HepG2 (cell line): Measurements from ENCODE around the gene ZNF652. TPM values are rescaled to one million over a fixed set of nuclear protein-coding genes. Genes with fewer than 3 reads are reported as not detected.

Experiments
- ATF4 ChIP-seq, 2 experiments: fragments of 450-650 bp in 1 of 2; sonication (generic) in 1 of 2; formaldehyde crosslinking; IDR thresholded peaks; 2 replicates each; pipeline versions ENCODE4 v1.5.0 to v1.8.0; 2020 to 2022; ENCODE audit warnings: mild to moderate bottlenecking in 1 of 2, missing genetic modification reagents in 1 of 2
- ATRX ChIP-seq: sonication (generic); formaldehyde crosslinking; IDR thresholded peaks from 2 replicates; pipeline ENCODE4 v1.4.0; 2020; ENCODE audit warnings: missing genetic modification reagents, borderline replicate concordance
- CBFB ChIP-seq: sonication (generic); formaldehyde crosslinking; IDR thresholded peaks from 2 replicates; pipeline ENCODE4 v1.4.0; 2020; ENCODE audit warnings: missing genetic modification reagents
- E2F5 ChIP-seq: sonication (generic); formaldehyde crosslinking; conservative IDR thresholded peaks from 2 replicates; pipeline ENCODE4 v1.4.0; 2020; ENCODE audit warnings: missing genetic modification reagents
- ESRRA ChIP-seq: sonication (generic); formaldehyde crosslinking; IDR thresholded peaks from 2 replicates; pipeline ENCODE4 v1.5.1; 2020; ENCODE audit warnings: mild to moderate bottlenecking, low read depth, missing genetic modification reagents
- ETS1 ChIP-seq: sonication (generic); formaldehyde crosslinking; IDR thresholded peaks from 2 replicates; pipeline ENCODE4 v1.4.0; 2020; ENCODE audit warnings: missing genetic modification reagents
- HCFC1 ChIP-seq: fragments of 150-350 bp; IDR thresholded peaks from 2 replicates; pipeline ENCODE4 v1.6.1; 2014; ENCODE audit warnings: low read depth, low read length
- HNRNPUL1 ChIP-seq: fragments of 200-400 bp; formaldehyde crosslinking; IDR thresholded peaks from 2 replicates; pipeline ENCODE4 v1.6.1; 2017; ENCODE audit warnings: low read depth, mild to moderate bottlenecking, low read length, moderate library complexity
- KDM4B ChIP-seq: sonication (generic); formaldehyde crosslinking; IDR thresholded peaks from 2 replicates; pipeline ENCODE4 v1.4.0; 2020; ENCODE audit warnings: missing genetic modification reagents
- MED8 ChIP-seq: sonication (generic); formaldehyde crosslinking; IDR thresholded peaks from 2 replicates; pipeline ENCODE4 v1.8.1; 2023; ENCODE audit warnings: mild to moderate bottlenecking, missing genetic modification reagents; ENCODE audit not compliant: insufficient replicate concordance
- MIER2 ChIP-seq: IDR thresholded peaks from 2 replicates; pipeline ENCODE4 v1.6.1; 2016; ENCODE audit warnings: missing biosample characterization, missing genetic modification reagents
- NAIF1 ChIP-seq: sonication (generic); formaldehyde crosslinking; IDR thresholded peaks from 2 replicates; pipeline ENCODE4 v1.5.0; 2020; ENCODE audit warnings: mild to moderate bottlenecking, missing genetic modification reagents, borderline replicate concordance
- NFKBIZ ChIP-seq: IDR thresholded peaks from 2 replicates; pipeline ENCODE4 v1.6.1; 2018; ENCODE audit warnings: missing genetic modification reagents, missing compliant biosample characterization
- RBFOX2 ChIP-seq: fragments of 200-400 bp; formaldehyde crosslinking; IDR thresholded peaks from 2 replicates; pipeline ENCODE4 v1.6.1; 2017; ENCODE audit warnings: low read depth, mild to moderate bottlenecking, low read length
- SIN3B ChIP-seq: fragments of 150-350 bp; IDR thresholded peaks from 2 replicates; pipeline ENCODE4 v1.6.1; 2014; ENCODE audit warnings: low read length
- SRSF4 ChIP-seq: fragments of 200-400 bp; formaldehyde crosslinking; IDR thresholded peaks from one replicate; pipeline ENCODE4 v1.6.1; 2018; ENCODE audit warnings: mild to moderate bottlenecking, low read depth, low read length, moderate library complexity; ENCODE audit not compliant: poor library complexity, severe bottlenecking
- TSC22D2 ChIP-seq: sonication (generic); formaldehyde crosslinking; IDR thresholded peaks from 2 replicates; pipeline ENCODE4 v1.5.1; 2020; ENCODE audit warnings: missing genetic modification reagents, mild to moderate bottlenecking, borderline replicate concordance
- ZBTB26 ChIP-seq: IDR thresholded peaks from 2 replicates; pipeline ENCODE4 v1.6.1; 2016; ENCODE audit warnings: missing compliant biosample characterization, missing genetic modification reagents, borderline replicate concordance
- ZBTB37 ChIP-seq: sonication (generic); formaldehyde crosslinking; IDR thresholded peaks from 2 replicates; pipeline ENCODE4 v1.4.0; 2020; ENCODE audit warnings: mild to moderate bottlenecking, missing genetic modification reagents
- ZNF34 ChIP-seq: sonication (generic); formaldehyde crosslinking; IDR thresholded peaks from 2 replicates; pipeline ENCODE4 v1.4.0; 2020; ENCODE audit warnings: mild to moderate bottlenecking, missing genetic modification reagents, borderline replicate concordance
- ZNF367 ChIP-seq: sonication (generic); formaldehyde crosslinking; IDR thresholded peaks from 2 replicates; pipeline ENCODE4 v1.4.0; 2020; ENCODE audit warnings: missing genetic modification reagents, borderline replicate concordance
- ZNF446 ChIP-seq: sonication (generic); formaldehyde crosslinking; IDR thresholded peaks from 2 replicates; pipeline ENCODE4 v1.5.0; 2020; ENCODE audit warnings: mild to moderate bottlenecking, missing genetic modification reagents
- ZNF691 ChIP-seq: sonication (generic); formaldehyde crosslinking; IDR thresholded peaks from 2 replicates; pipeline ENCODE4 v1.4.0; 2020; ENCODE audit warnings: missing genetic modification reagents, low read depth, mild to moderate bottlenecking, borderline replicate concordance
- ZSCAN22 ChIP-seq: sonication (generic); formaldehyde crosslinking; IDR thresholded peaks from 2 replicates; pipeline ENCODE4 v1.4.0; 2020; ENCODE audit warnings: mild to moderate bottlenecking, missing genetic modification reagents
- polyA plus RNA-seq, 8 experiments: library from polyadenylated mRNA; depleted of rRNA in 3 of 8; stranded (reverse) in 7 of 8; unstranded in 1 of 8; fragments of >200 nt; fragmentation: Illumina TruSeq in 4 of 8; extraction: Trizol in 4 of 8; gene quantifications; 2 replicates each; pipeline versions ENCODE4 v1.2.1 to v1.2.3, GENCODE V29; 2011 to 2016; ENCODE audit warnings: low read depth in 4 of 8, missing spikeins in 1 of 8, mixed read lengths in 1 of 8; ENCODE audit not compliant: insufficient read depth in 1 of 8
- total RNA-seq, 5 experiments: library from RNA; depleted of rRNA; stranded (reverse); fragments of >200 nt; fragmentation: Illumina TruSeq; extraction: Trizol; gene quantifications; 2 replicates each; pipeline ENCODE4 v1.2.3, GENCODE V29; 2016; ENCODE audit warnings: low read depth in 1 of 5

The ZNF652 gene
- total and polyA plus RNA-seq, 2 of the 13 experiments (the other 11 are each of a cell fraction or from before 2014, with no cell fraction given), result 16.2 to 30.2 TPM

- TF ChIP-seq ZBTB26 (CRISPR knock-in tag) (no peak), ESRRA (no peak), NAIF1 (CRISPR knock-in tag) (no peak), HNRNPUL1 (no peak), ZNF446 (CRISPR knock-in tag) (no peak), CBFB (CRISPR knock-in tag) (no peak), ATF4 (CRISPR knock-in tag; IDR thresholded peaks at IDR 0.05) (no peak), ETS1 (CRISPR knock-in tag) (no peak), SIN3B (no peak), ZNF367 (CRISPR knock-in tag) (no peak), KDM4B (no peak), NFKBIZ (CRISPR knock-in tag) (no peak), ZNF691 (CRISPR knock-in tag) (no peak), ZNF34 (no peak), ZBTB37 (no peak), ATRX (CRISPR knock-in tag) (no peak), MED8 (no peak), MIER2 (CRISPR knock-in tag) (no peak), TSC22D2 (CRISPR knock-in tag) (no peak), SRSF4 (no peak), RBFOX2 (no peak), E2F5 (CRISPR knock-in tag) (no peak; the same call in 1 of the 2 replicates), HCFC1 (no peak), ZSCAN22 (no peak)
These were observed 101.8 kb downstream of the ZNF652 start (continued) for GRCh38 chr17:49260011-49260816.
